RWPE1 (cell line): Measurements from ENCODE around the gene KCNJ10.

Experiments used
- CTCF ChIA-PET: fragments of 350-600 bp; sonication (Branson Sonifier 250); formaldehyde crosslinking; extraction: SDS; loops from one replicate; lab custom pipeline; 2021; lab: Yijun Ruan, JAX
- POLR2A ChIA-PET: fragments of 400-600 bp; formaldehyde crosslinking; extraction: SDS; loops from one replicate; lab custom pipeline; 2020; ENCODE audit warnings: antibody characterized with exemption; ENCODE audit not compliant: low non-redundant PET; lab: Yijun Ruan, JAX
- DNase-seq: peaks from one replicate; pipeline ENCODE4 v3.0.0; 2012; ENCODE audit warnings: low spot score
- H3K27ac ChIP-seq: fragments of 450-650 bp; 2 replicates; pipeline ENCODE4 v1.5.1; 2017
- TF ChIP-seq, protein P1 (sequence below): fragments of 450-650 bp; conservative IDR thresholded peaks from 2 replicates; pipeline ENCODE4 v1.5.1; 2017; ENCODE audit warnings: low read depth, mild to moderate bottlenecking

Gene KCNJ10

DNA sequence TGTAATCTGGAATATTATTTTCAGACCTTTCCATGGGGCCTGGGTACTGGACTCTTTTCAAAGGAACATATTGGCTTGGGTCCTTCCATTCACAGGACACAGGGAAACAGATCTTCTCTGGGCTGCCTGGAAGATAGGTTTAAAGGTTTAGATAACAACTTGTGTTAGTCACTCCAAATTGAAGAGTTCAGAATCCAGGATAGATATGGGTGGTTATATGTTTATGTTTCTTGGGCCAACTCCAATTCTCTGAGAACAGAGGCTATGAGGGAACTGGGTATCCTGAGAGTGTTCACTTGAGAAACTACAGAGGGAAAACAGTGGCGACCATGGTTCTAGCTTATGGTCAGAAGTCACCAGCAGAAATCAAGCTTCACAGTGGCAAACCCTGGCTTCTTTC, 29.5 kb downstream of the KCNJ10 start:
- TF ChIP-seq, protein P1, sequence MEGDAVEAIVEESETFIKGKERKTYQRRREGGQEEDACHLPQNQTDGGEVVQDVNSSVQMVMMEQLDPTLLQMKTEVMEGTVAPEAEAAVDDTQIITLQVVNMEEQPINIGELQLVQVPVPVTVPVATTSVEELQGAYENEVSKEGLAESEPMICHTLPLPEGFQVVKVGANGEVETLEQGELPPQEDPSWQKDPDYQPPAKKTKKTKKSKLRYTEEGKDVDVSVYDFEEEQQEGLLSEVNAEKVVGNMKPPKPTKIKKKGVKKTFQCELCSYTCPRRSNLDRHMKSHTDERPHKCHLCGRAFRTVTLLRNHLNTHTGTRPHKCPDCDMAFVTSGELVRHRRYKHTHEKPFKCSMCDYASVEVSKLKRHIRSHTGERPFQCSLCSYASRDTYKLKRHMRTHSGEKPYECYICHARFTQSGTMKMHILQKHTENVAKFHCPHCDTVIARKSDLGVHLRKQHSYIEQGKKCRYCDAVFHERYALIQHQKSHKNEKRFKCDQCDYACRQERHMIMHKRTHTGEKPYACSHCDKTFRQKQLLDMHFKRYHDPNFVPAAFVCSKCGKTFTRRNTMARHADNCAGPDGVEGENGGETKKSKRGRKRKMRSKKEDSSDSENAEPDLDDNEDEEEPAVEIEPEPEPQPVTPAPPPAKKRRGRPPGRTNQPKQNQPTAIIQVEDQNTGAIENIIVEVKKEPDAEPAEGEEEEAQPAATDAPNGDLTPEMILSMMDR = no peak
- no peak for DNase-seq
- H3K27ac ChIP-seq = no peak overlapping the region
- CTCF ChIA-PET = interaction anchor here (0.6 to 0.9 kb wide), 2 partner anchors 10 to 124 kb away, joined by 3 read pairs; no protein-coding TSS in a partner anchor
- POLR2A ChIA-PET = no interaction called here

DNA sequence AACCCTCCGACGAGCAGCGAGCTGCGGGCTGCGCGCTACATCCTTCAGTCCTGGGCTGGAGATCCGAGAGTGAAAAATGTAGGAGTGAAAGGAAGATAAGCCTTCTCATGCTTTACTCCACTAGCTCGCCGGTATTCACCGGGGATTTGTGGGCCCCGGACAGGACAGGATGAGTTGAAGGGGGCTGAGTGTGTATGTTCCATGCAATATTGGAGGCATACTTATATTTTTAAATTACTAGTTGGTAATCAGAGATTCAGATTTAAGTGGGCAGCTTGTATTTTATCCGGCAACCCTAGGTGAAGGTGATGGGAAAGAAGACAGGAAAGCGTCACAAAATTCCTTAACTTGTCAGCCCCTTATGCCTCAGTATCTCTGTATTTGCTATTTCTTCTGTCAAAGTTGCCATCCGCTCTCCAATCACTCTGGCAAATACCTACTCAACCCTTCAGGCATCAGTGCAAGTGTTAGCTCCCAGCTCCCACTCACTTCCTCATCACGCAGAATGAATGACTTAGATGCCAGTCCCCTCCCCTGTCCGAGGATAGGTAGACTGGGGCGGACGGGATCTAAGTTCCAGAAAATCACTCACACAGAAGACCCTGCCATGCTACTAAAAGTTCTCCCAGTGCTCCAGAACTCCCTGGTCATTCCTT, 37.7 kb downstream of the KCNJ10 start:
- ChIA-PET POLR2A (interaction anchor here (0.9 kb wide), 1 partner anchor 17 kb away, joined by 5 read pairs; no protein-coding TSS in a partner anchor), CTCF (interaction anchor here (0.6 to 1.3 kb wide), 3 partner anchors 25 to 68 kb away, joined by 3 read pairs; no protein-coding TSS in a partner anchor)
- DNase-seq = peak; percentile 41
- TF ChIP-seq, protein P1 = no peak
- H3K27ac ChIP-seq = peak overlapping the region; percentile 78

DNA sequence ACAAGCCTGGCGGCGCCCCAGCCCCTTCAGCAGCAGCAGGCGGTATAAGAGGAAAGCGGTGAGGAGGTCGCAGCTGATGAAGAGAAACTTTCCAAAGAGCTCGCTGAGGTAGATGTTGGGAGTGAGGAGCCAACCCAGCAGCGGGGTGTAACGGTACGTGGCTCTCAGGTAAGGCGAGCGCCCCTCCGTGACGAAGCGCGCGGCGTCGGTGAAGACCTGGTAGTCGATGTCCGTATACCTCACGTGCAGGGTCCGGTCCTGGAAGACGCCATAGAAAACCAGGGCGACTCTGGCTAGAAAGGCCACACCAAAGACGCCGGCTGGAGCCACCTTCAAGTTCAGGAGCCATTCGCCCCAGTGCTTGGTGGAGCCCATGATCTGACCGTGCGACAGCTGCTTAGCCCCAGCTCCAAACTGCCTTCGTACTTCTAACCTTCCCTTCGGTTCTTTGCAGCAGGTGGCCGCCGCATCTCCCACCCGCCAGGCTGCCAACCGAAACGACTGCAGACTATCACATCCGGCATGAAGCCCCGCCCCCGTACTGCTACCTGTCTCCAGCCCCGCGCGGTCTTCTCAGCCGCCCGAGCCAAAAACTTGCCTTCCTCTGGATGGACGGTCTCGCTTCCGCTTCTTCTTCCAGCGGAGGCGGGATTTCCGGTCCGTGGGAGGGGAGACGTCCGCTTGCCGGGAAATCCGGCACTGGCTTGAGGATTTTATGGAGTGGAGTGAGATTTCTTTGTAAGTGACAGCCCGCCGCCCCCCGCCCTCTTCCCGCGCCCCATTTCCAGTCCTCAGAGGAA, 38.4 kb downstream of the KCNJ10 start, which contains the start of gene PIGM:
PIGM (minus strand) TSS at position 626 of the 800 bp plus-strand sequence; CDS start at position 375, 251 bp downstream.
- H3K27ac ChIP-seq = peak within 1 kb of the TSS; percentile 78
- DNase-seq = peak; percentile 96
- ChIA-PET POLR2A (interaction anchor here (0.7 to 0.9 kb wide), 2 partner anchors 16 to 298 kb away, joined by 3 to 5 read pairs; no protein-coding TSS in a partner anchor), CTCF (interaction anchor here (0.6 to 1.1 kb wide), 3 partner anchors 19 to 55 kb away, joined by 3 to 4 read pairs (median 3); no protein-coding TSS in a partner anchor)
- TF ChIP-seq, protein P1 = no peak

DNA sequence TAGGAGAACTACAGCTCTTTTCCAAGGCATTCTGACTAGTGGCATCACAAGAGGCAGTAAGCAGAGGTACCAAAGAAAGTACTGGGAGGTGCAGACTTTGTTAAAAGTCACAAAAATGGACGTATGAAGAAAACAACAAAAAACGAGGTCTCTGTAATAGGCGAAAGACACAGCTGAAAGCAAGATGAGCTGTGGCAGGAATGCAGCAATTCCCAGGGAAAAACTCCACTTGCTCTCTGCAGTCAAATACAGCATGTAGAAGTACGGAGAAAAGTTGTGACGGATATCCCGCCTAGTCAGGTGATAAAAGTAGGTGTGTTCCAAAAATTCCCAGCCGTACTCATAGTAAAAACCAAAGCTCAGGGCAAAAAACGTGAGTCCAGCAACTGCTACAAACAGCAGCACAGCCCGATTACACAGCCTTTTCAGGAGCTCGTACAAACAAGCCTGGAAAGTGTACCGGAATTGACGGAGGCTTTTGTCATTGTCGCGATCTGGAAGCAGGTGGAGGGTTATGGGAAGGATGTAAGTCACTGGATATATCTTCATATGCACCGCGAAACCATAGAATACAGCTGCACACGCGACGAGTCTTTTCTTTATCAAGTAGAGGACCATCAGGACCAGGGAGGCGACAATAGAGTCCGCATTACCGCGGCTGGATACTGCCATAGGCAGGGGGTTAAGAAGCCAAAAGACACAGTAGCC, 39.1 kb downstream of the KCNJ10 start:
- ChIA-PET CTCF (interaction anchor here (0.5 to 1.1 kb wide), 4 partner anchors 10 to 905 kb away, joined by 3 to 4 read pairs (median 3); no protein-coding TSS in a partner anchor), POLR2A (interaction anchor here (0.5 to 0.7 kb wide), 3 partner anchors 11 to 298 kb away, joined by 3 read pairs; no protein-coding TSS in a partner anchor)
- peak overlapping the region; percentile 78 for H3K27ac ChIP-seq
- TF ChIP-seq, protein P1 = no peak
- peak; percentile 49 for DNase-seq

DNA sequence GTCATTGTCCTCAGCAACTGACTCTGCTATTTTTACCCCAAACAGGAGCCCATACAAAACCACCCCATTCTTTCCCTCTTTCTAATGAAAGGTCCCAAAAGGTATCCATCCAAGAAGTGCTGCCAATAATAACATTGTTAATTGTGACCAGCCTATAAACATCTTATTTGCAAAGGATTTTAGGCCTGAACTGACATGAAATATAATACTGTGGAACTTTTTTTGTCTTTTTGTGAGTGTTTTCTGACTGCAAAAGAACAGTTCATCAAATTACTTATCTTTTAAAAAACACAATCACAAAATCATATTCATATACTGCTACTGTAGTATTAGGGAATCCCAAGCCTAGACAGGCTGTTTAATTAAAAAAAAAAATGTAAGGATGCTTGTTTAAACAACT, 41.5 kb downstream of the KCNJ10 start:
- TF ChIP-seq, protein P1 = no peak
- no peak for DNase-seq
- H3K27ac ChIP-seq = no peak overlapping the region
- ChIA-PET POLR2A (no interaction called here), CTCF (interaction anchor here (0.9 kb wide), 1 partner anchor 68 kb away, joined by 5 read pairs; no protein-coding TSS in a partner anchor)
